Neural progenitor cell (in vitro differentiated cells): Measurements from ENCODE around the gene SMG1.
"Not testable (repeated sequence)": the region's sequence is repeated elsewhere in the genome, so short reads cannot be mapped to it uniquely, and the experiment has no call there.

Experiments used
- CTCF ChIP-seq: fragments of 200-600 bp; sonication (generic); IDR thresholded peaks from 2 replicates; pipeline ENCODE4 v1.5.1; 2017; ENCODE audit warnings: antibody characterized with exemption, mild to moderate bottlenecking
- EZH2 ChIP-seq: fragments of 200-600 bp; sonication (generic); IDR thresholded peaks from 2 replicates; pipeline ENCODE4 v1.6.1; 2017; ENCODE audit warnings: antibody characterized with exemption, mild to moderate bottlenecking, moderate library complexity

- not testable (repeated sequence) for TF ChIP-seq CTCF, EZH2
These were observed 41.8 kb downstream of the SMG1 start for GRCh38 chr16:18884456-18884855.
